Panc1 (cell line): ENCODE measurements around the gene FHIT. TPM values are rescaled to one million over a fixed set of nuclear protein-coding genes. Genes with fewer than 3 reads are reported as not detected.

ENCODE experiments used
- ATAC-seq: fragments of 200-7000 bp; cut with Tn5 transposase; 2 replicates; pipeline ENCODE4 v1.9.1; 2020; ENCODE audit warnings: mild to moderate bottlenecking, moderate library complexity
- BruUV-seq: library from RNA; stranded (reverse); fragments of 400-500 nt; replicated peaks from 2 replicates; lab custom pipeline; 2021; lab: Mats Ljungman, UMichigan
- CTCF ChIA-PET: fragments of 300-600 bp; sonication (Branson Sonifier 250); formaldehyde crosslinking; loops from one replicate; lab custom pipeline; 2022; ENCODE audit warnings: antibody characterized with exemption; lab: Charles Lee
- POLR2A ChIA-PET: fragments of 300-600 bp; sonication (Branson Sonifier 250); formaldehyde crosslinking; loops from one replicate; lab custom pipeline; 2022; ENCODE audit warnings: antibody characterized with exemption; lab: Charles Lee
- DNase-seq: peaks from one replicate; pipeline ENCODE4 v3.0.0-alpha.2; 2010; ENCODE audit warnings: low read depth, low spot score
- H3K27ac ChIP-seq: 2 replicates; pipeline ENCODE4 v1.5.1; 2011; ENCODE audit warnings: mild to moderate bottlenecking, low read length, inconsistent platforms
- H3K27me3 ChIP-seq: fragments of 200-500 bp; sonication (Bioruptor generic); 2 replicates; pipeline ENCODE4 v1.6.0; 2014; ENCODE audit warnings: low read length, inconsistent platforms; ENCODE audit not compliant: control insufficient read depth, insufficient read depth
- H3K36me3 ChIP-seq: fragments of 200-500 bp; sonication (Bioruptor generic); 2 replicates; pipeline ENCODE4 v1.5.1; 2014; ENCODE audit warnings: inconsistent platforms, mild to moderate bottlenecking, low read length, moderate library complexity; ENCODE audit not compliant: control insufficient read depth, insufficient read depth
- H3K4me1 ChIP-seq: 2 replicates; pipeline ENCODE4 v1.5.1; 2011; ENCODE audit warnings: inconsistent platforms, mild to moderate bottlenecking, low read length, moderate library complexity; ENCODE audit not compliant: control insufficient read depth, insufficient read depth
- H3K4me3 ChIP-seq, 2 experiments: 2 replicates each; pipeline ENCODE4 v1.5.1; 2011 to 2012; ENCODE audit warnings: low read depth in 2 of 2, low read length in 2 of 2, mild to moderate bottlenecking in 2 of 2, inconsistent platforms in 1 of 2, moderate library complexity in 1 of 2
- H3K9me3 ChIP-seq: fragments of 200-500 bp; sonication (Bioruptor generic); 2 replicates; pipeline ENCODE4 v1.5.1; 2014; ENCODE audit warnings: low read depth, mild to moderate bottlenecking, inconsistent platforms, low read length, moderate library complexity; ENCODE audit not compliant: control insufficient read depth, insufficient read depth
- CTCF ChIP-seq: fragments of 450-650 bp; IDR thresholded peaks from 2 replicates; pipeline ENCODE4 v1.5.1; 2017; ENCODE audit warnings: mild to moderate bottlenecking
- POLR2AphosphoS5 ChIP-seq: IDR thresholded peaks from 2 replicates; pipeline ENCODE4 v1.6.1; 2012; ENCODE audit warnings: mild to moderate bottlenecking, low read depth, low read length, moderate library complexity
- REST ChIP-seq, 2 experiments: IDR thresholded peaks; 2 replicates each; pipeline ENCODE4 v1.6.1; 2011 to 2012; ENCODE audit warnings: low read depth in 2 of 2, control low read depth in 1 of 2, low read length in 1 of 2, mild to moderate bottlenecking in 1 of 2, moderate library complexity in 1 of 2; ENCODE audit not compliant: insufficient read depth in 1 of 2
- SIN3A ChIP-seq: IDR thresholded peaks from 2 replicates; pipeline ENCODE4 v1.6.1; 2012; ENCODE audit warnings: low read depth, mild to moderate bottlenecking, low read length, moderate library complexity, borderline replicate concordance; ENCODE audit not compliant: insufficient read depth
- TCF7L2 ChIP-seq: IDR thresholded peaks from 2 replicates; pipeline ENCODE4 v1.6.1; 2011; ENCODE audit warnings: mild to moderate bottlenecking, low read depth, low read length, inconsistent platforms
- in situ Hi-C: cut with HindIII; loops from 2 replicates; pipeline ENCODE4 v1.10.0; 2016; ENCODE audit warnings: low sequenced_read_pairs, low pct_unique_long_range_greater_than_20kb
- intact Hi-C: fragments of 100-400 bp; cut with micrococcal nuclease; formaldehyde crosslinking; loops from one replicate; pipeline ENCODE4 v1.10.0; 2022; ENCODE audit not compliant: unreplicated experiment
- total RNA-seq: library from RNA; stranded (reverse); gene quantifications from one replicate; pipeline ENCODE4 v1.2.1, GENCODE V29; 2021; ENCODE audit not compliant: unreplicated experiment

The FHIT gene
- total RNA-seq, 1 experiment from 2014 or later: 2.2 TPM

DNA sequence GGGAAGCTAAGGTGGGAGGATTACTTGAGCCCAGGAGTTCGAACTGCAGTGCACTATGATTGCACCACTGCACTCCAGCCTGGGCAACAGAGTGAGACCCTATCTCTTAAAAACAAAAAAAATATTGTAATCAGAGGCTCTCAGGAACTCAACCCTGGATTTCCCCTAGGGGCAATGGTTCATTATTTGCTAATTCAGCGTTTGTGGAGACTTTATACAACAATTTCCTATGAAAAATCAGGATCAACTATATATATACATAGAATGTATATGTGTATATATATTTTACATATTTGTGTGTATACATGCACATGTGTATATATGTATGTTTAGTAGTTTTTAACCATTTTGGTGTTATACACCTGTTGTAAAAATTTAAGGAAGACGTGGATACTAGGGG lies 463.1 kb downstream of the FHIT start:
- DNase-seq (no peak), ATAC-seq (no peak)
- H3K4me1 ChIP-seq: no peaks in the 10 kb centered on the region
- H3K27ac ChIP-seq: no peak overlapping the region
- CTCF ChIA-PET: no interaction called here
- no peaks in the 10 kb centered on the region for H3K9me3 ChIP-seq
- no peaks in the 10 kb centered on the region for H3K36me3 ChIP-seq
- no peak overlapping the region for H3K4me3 ChIP-seq
- POLR2A ChIA-PET: no interaction called here
- intact Hi-C loops (no loop called here), in situ Hi-C loops (no loop called here)
- no peak for TF ChIP-seq SIN3A
- TF ChIP-seq TCF7L2: no peak
- TF ChIP-seq CTCF: no peak
- TF ChIP-seq REST (IDR thresholded peaks at IDR 0.05; ENCODE audit: insufficient read depth in 1 of 2, low read depth in 2 of 2, low read length in 1 of 2): no peak
- no peak for TF ChIP-seq POLR2AphosphoS5
- no peaks in the 10 kb centered on the region for H3K27me3 ChIP-seq
- no TSS peak for BruUV-seq

GRCh38 chr3:60781935-60782334 lies 469.3 kb downstream of the FHIT start:
- no peaks in the 10 kb centered on the region for H3K36me3 ChIP-seq
- DNase-seq (no peak), ATAC-seq (no peak)
- H3K4me1 ChIP-seq: no peaks in the 10 kb centered on the region
- in situ Hi-C loops: no loop called here
- no TSS peak for BruUV-seq
- intact Hi-C loops: no loop called here
- H3K27me3 ChIP-seq: no peaks in the 10 kb centered on the region
- CTCF ChIA-PET: no interaction called here
- no peak for TF ChIP-seq CTCF
- no peak for TF ChIP-seq POLR2AphosphoS5
- no peak for TF ChIP-seq REST (IDR thresholded peaks at IDR 0.05; ENCODE audit: insufficient read depth in 1 of 2, low read depth in 2 of 2, low read length in 1 of 2)
- no peak for TF ChIP-seq TCF7L2
- no peak for TF ChIP-seq SIN3A
- no peak overlapping the region for H3K4me3 ChIP-seq
- no peaks in the 10 kb centered on the region for H3K9me3 ChIP-seq
- POLR2A ChIA-PET: no interaction called here
- H3K27ac ChIP-seq: no peak overlapping the region
